Stimulated activated CD8-positive, alpha-beta memory T cell treated with anti-CD3 and anti-CD28 coated beads, Interleukin-15, amount 100 ng/mL, for 4 hours (primary cell): ENCODE measurements around the gene SSH2.
A peak's percentile ranks its signal among the peaks of the same experiment; 100 is the strongest.

Source experiments
- DNase-seq, 2 donors: peaks; one replicate each; pipeline ENCODE4 v3.0.0-alpha.2; 2020; ENCODE audit warnings: low read depth in 2 of 2

Gene SSH2

GRCh38 chr17:29590411-29591145 is 339.4 kb downstream of the SSH2 start:
- DNase-seq = no peak

- peak; percentile 60 to 75 for DNase-seq
These were observed 340.3 kb downstream of the SSH2 start, which contains the start of gene GIT1 for GRCh38 chr17:29589524-29590410. Gene GIT1 (minus strand): TSS chr17:29589648. CDS start chr17:29589378, 270 bp downstream.

- DNase-seq = peak; percentile 63 to 73
These were observed 341.2 kb downstream of the SSH2 start for GRCh38 chr17:29588562-29589411.

- DNase-seq = no peak
These were observed 341.9 kb downstream of the SSH2 start for GRCh38 chr17:29588017-29588561.

DNA sequence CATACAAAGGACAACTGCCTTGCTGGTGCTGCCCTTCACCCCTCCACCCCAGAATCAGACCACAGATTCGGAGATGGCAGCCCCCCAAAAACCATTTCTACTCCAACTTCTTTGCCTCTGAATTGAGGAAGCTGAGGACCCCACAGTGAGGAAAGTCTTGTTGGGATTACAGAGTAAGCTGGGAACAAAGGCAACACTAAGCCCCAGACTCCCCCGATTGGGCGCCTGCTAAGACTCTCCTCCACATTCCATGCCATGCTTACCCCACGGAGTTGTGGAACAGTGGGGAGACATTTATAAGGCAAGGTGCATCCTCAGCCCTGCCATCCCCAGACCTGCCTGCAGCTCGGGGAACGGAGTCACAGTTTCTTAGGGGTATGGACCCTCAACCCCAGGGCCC is 342.4 kb downstream of the SSH2 start:
- no peak for DNase-seq

- DNase-seq = no peak
These were observed 343.2 kb downstream of the SSH2 start for GRCh38 chr17:29586676-29587469.

DNA sequence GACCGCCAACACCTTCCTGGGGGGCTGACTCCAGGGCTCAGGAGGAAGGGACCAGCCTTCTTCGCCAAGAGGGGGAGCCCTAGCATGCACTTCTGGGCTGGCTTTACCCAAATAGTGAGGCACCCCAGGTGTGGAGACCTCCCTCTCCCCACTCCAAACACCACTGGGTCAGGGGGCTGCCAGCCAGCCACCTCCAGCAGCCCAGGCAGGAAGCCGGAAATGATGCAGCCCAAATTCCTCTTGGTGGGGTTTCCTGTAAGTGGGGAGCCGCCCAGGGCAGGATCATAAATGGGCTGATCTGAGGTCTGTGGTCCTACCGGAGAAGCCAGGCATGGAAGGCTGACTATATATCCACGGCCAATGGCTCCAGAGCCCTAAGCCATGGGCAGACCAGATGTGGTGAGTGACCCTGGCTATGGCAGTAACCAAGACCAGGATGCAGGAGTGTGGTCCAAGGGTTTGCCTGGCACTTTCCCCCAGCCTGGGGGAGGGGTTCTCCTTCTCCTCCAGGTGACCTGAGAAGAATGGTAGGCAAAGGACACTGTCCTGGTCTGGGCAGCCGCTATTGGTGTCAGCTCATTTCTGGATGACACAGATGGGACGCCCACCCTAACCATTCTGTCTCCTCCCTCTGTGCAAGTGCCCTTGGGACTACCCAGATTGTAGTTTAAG is 344.8 kb downstream of the SSH2 start:
- no peak for DNase-seq

GRCh38 chr17:29584452-29585079 is 345.5 kb downstream of the SSH2 start:
- no peak for DNase-seq

DNA sequence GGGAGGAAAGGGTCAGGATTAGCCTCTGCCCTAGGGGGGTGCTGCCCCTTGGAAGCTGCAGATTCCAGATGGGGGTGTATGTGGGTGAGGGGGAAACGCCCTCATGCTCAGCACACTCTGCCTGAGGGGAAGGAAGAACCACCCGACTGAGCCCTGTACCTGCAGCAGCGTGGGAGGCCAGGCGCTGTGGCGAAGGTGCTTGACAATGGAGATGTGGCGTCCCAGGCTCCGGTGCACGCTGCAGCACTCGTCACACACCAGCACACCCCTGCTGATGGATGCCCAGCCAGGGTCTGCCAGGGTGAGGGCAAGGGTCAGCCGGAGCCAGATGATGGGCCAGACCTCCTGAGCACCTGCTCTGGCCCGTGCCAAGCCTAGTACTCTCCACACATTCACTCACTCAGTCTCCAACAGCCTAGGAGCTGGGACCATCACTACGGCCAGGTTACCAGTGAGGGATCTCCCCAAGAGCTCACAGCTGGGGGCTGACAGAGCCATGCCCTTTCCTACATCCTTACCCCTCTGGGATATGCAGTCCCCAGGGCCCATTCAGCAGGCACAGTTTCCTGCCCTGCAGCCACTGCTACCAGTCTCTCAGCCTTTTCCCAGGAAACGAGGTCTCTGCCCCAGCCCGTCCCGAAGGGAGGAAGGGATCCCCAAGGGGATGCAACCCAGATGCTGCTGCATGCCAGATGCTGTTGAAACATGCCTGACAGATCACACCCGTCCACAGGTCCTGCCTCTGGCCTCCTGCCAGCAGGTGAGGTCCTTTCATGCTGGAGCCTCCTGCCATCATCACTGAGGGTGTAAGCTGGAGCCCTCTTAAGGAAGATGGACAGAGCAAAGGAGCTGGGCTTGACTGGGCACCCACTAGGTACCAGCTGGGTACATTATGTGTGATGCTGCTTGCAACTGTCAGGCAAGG is 346.4 kb downstream of the SSH2 start:
- DNase-seq = no peak

GRCh38 chr17:29582772-29583171 is 347.3 kb downstream of the SSH2 start:
- no peak for DNase-seq

GRCh38 chr17:29582254-29582765 is 347.7 kb downstream of the SSH2 start:
- no peak for DNase-seq

- no peak for DNase-seq
These were observed 348.3 kb downstream of the SSH2 start for GRCh38 chr17:29581583-29582253.

DNA sequence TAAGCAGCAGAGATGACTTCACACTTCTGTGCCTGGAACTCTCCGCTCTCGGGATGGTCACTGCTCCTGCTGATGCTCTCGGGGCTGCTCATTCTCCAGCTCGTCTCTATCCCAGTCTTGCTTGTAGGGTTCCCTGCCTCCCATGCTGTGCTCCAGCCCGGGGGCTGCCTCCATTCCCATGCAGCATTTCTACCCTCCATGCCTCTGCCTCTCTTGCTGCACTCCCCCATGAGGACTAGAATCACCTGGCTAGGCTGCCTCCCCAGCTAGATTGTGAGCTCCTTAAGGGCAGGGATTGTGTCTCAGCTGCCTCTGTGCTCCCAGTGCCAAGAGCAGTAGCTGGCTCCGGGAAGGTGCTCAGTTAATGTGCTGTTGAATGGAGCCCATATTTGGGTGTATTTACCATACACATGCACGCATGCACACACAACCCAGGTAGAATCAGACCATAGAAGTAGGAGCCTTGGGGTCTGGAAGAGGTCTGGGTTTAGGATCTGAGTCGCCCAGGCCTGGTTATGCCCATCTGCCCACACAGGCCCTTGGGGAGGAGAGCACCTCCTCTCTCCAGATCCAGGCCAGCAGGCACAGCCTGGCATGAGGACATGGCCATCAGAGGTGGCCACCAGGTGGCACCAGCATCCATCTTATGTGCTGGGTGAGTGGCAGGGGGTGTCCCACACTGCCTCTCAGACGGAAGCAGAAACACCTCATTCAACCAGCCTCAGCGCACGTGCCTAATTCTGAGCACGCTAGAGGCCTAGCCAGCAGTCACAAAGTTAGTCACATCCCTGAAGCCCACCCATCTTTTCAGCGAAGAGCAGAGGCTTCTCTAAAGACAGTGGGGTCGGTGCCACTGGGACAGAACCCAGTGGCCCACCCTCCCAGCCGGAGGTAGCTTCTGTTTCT is 349.9 kb downstream of the SSH2 start:
- DNase-seq = peak; percentile 76 to 82

GRCh38 chr17:29578626-29579485 is 351.2 kb downstream of the SSH2 start:
- no peak for DNase-seq

GRCh38 chr17:29577385-29578211 is 352.4 kb downstream of the SSH2 start:
- no peak for DNase-seq
